ENCODE results near the gene LHB.

LHB gene

GRCh38 chr19:49014870-49015255 is 2.0 kb downstream of the LHB start:
- H3K27ac ChIP-seq: no peak overlapping the region
- DNase-seq (ENCODE audit: low read depth, low spot score): no peak

- H3K27ac ChIP-seq: no peak overlapping the region
- no peak for DNase-seq (ENCODE audit: low read depth, low spot score)
Measured at GRCh38 chr19:49014123-49014869, 2.6 kb downstream of the LHB start.

GRCh38 chr19:49011194-49011593 is 5.7 kb downstream of the LHB start:
- no peak for DNase-seq (ENCODE audit: low read depth, low spot score)

GRCh38 chr19:49010453-49010852 is 6.4 kb downstream of the LHB start:
- no peak overlapping the region for H3K27ac ChIP-seq
- no peak for DNase-seq (ENCODE audit: low read depth, low spot score)

More at GRCh38 chr19:49011194-49011593, 5.7 kb downstream of the LHB start:
- H3K27ac ChIP-seq: no peak overlapping the region

- H3K27ac ChIP-seq: no peak overlapping the region
- no peak for DNase-seq (ENCODE audit: low read depth, low spot score)
Measured at GRCh38 chr19:49009828-49010227, 7.1 kb downstream of the LHB start.

GRCh38 chr19:49006905-49007304 is 10.0 kb downstream of the LHB start:
- H3K27ac ChIP-seq: no peak overlapping the region
- no peak for DNase-seq (ENCODE audit: low read depth, low spot score)

- no peak for DNase-seq (ENCODE audit: low read depth, low spot score)
- H3K27ac ChIP-seq: no peak overlapping the region
Measured at GRCh38 chr19:49004964-49005614, 11.8 kb downstream of the LHB start.

- no peak overlapping the region for H3K27ac ChIP-seq
- no peak for DNase-seq (ENCODE audit: low read depth, low spot score)
Measured at GRCh38 chr19:49004133-49004532, 12.8 kb downstream of the LHB start.

GRCh38 chr19:48999481-49000325 is 17.2 kb downstream of the LHB start:
- H3K27ac ChIP-seq: no peak overlapping the region
- DNase-seq (ENCODE audit: low read depth, low spot score): peak; percentile 10

GRCh38 chr19:48997972-48998371 is 18.9 kb downstream of the LHB start:
- DNase-seq (ENCODE audit: low read depth, low spot score): no peak
- no peak overlapping the region for H3K27ac ChIP-seq

GRCh38 chr19:48994035-48994386 is 22.9 kb downstream of the LHB start:
- DNase-seq (ENCODE audit: low read depth, low spot score): no peak

GRCh38 chr19:48993175-48994034 is 23.5 kb downstream of the LHB start, which contains the start of the genes GYS1 and RUVBL2:
Gene GYS1, minus strand, starts transcription at chr19:48993309. Its CDS starts 197 bp downstream, at chr19:48993112.
Gene RUVBL2, plus strand, starts transcription at chr19:48993887. Its CDS starts 25 bp downstream, at chr19:48993912.
- DNase-seq (ENCODE audit: low read depth, low spot score): peak; percentile 98
- peak within 1 kb of the TSS; percentile 85 for H3K27ac ChIP-seq

More at GRCh38 chr19:48994035-48994386, 22.9 kb downstream of the LHB start:
- peak overlapping the region; percentile 85 for H3K27ac ChIP-seq

GRCh38 chr19:48992581-48993174 is 24.2 kb downstream of the LHB start:
- DNase-seq (ENCODE audit: low read depth, low spot score): no peak
- peak overlapping the region; percentile 85 for H3K27ac ChIP-seq

GRCh38 chr19:48991873-48992580 is 24.9 kb downstream of the LHB start:
- H3K27ac ChIP-seq: peak overlapping the region; percentile 85
- peak; percentile 34 for DNase-seq (ENCODE audit: low read depth, low spot score)

GRCh38 chr19:48991011-48991609 is 25.8 kb downstream of the LHB start:
- H3K27ac ChIP-seq: no peak overlapping the region

GRCh38 chr19:48990400-48990799 is 26.5 kb downstream of the LHB start:
- DNase-seq (ENCODE audit: low read depth, low spot score): no peak
- no peak overlapping the region for H3K27ac ChIP-seq

More at GRCh38 chr19:48991011-48991609, 25.8 kb downstream of the LHB start:
- DNase-seq (ENCODE audit: low read depth, low spot score): no peak

GRCh38 chr19:48989701-48990291 is 27.1 kb downstream of the LHB start:
- H3K27ac ChIP-seq: no peak overlapping the region
- no peak for DNase-seq (ENCODE audit: low read depth, low spot score)

- no peak for DNase-seq (ENCODE audit: low read depth, low spot score)
- H3K27ac ChIP-seq: no peak overlapping the region
Measured at GRCh38 chr19:48988860-48989259, 28.0 kb downstream of the LHB start.

All from epithelial cell of prostate (primary cell).